GM19351 (cell line): ENCODE measurements around the gene KRT71.

Experiments
- ATAC-seq: cut with Tn5 transposase; IDR thresholded peaks from one replicate; pipeline ENCODE4 v1.9.1; 2021; ENCODE audit warnings: mild to moderate bottlenecking, moderate library complexity; ENCODE audit not compliant: unreplicated experiment

The KRT71 gene

DNA sequence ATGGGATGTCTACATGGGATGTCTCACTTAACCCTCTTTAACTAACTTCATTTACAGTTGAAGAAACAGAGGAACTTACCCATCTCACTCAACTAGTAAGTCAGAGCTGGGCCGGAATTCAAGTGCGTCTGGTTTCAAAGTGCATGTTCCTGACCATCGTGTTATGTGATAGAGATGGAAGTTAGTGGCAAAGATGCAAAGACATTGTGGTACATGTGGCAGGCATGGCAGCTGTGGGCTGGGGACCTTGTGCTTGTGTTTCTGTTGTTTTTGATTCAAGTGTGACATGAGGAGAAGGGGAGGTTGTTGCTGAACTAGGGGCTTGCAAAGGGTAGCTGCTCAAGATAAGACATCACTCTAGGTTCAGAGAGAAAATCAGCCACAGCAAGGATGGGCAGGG, 23.0 kb upstream of the KRT71 start:
- no peak for ATAC-seq

DNA sequence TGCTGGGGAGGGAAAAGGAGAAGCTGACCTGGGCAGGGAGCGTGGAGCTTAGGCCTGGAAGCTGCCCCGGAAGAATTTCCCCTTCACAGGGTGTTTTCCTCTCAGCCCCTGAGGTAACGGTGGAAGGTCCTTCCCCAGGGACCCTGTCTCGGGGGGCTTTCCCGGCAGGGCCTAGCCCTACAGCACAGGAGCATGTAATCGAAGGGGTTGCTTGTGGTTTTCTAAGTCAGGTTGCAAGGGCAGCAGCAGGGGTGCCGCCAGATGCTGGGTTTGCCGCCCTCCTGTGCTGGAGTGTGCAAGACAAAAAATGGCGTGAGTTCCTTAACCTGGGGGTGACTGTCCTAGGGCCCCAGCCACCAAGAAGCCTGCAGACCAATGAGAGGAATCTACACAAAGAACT, 22.3 kb upstream of the KRT71 start:
- ATAC-seq: no peak

DNA sequence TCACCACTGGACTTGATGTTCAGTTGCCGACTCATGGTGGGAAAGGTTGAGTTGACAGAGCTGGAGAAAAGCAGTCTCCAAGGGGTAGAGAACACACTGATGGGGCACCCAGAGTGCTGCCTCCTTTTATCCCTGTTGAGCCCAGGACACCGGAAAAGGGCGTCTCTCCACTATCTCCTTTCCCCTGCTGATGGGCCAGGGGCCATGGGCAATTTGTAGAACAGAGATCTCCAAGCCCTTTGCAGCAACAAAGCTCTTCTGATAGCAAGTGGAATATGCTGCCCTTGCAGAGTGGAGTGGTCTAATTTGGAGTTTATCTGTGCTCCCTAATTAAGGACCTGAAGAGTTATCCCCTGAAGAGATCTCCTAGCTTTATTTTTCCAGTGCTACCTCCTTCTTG, 20.8 kb upstream of the KRT71 start, which contains the start of gene KRT74:
KRT74 (minus strand) TSS at position 101 of the 400 bp plus-strand sequence; CDS start at position 35, 66 bp downstream.
- ATAC-seq: no peak

DNA sequence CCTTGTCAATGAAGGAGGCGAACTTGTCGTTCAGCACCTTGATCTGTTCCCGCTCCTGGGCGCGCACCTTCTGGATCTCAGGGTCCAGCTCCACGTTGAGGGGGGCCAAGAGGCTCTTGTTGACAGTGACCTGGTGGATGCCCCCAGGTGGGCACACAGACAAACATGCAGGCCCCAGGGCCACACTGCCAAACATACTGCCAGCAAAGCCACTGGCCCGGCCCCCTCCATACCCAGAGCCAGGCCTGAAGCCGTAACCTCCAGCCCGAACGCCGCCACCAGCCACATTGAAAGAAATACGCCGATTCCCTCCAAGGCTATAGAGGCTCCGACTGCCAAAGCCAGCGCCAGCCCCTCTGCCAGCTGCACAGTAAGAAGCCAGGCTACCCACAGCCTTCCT, 20.4 kb upstream of the KRT71 start:
- ATAC-seq: no peak

DNA sequence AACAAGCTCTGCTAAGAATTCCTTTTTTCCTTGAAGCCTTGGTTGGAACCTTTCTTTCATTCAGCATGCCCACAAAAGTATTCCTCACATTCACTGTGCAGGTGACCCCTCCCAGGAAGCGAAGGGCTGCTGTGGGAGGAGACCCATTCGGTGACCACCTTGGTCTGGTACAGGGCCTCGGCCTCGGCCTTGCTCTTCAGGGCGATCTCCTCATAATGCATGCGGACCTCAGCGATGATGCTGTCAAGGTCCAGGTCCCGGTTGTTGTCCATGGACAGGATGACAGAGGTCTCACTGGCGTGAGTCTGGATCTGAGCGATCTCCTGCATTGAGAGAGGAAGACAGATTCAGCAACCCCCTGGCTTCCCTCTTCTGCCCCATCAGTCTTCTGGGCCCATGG, 17.6 kb upstream of the KRT71 start:
- ATAC-seq: no peak

DNA sequence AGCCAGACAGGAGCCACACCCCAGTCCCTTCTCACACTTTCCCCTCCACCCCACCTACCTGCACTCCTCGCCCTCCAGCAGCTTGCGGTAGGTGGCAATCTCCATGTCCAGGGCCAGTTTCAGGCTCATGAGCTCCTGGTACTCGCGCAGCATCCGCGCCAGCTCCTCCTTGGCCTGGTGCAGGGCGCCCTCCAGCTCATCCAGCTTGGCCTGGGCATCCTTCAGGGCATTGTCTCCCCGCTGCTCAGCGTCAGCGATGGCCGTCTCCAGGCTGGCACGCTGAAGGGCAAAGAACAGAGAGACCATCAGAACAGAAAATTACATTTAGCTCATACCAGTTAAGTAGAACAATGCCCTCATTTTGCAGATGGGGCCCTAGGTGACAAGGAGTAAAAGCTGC, 15.2 kb upstream of the KRT71 start:
- ATAC-seq: no peak

DNA sequence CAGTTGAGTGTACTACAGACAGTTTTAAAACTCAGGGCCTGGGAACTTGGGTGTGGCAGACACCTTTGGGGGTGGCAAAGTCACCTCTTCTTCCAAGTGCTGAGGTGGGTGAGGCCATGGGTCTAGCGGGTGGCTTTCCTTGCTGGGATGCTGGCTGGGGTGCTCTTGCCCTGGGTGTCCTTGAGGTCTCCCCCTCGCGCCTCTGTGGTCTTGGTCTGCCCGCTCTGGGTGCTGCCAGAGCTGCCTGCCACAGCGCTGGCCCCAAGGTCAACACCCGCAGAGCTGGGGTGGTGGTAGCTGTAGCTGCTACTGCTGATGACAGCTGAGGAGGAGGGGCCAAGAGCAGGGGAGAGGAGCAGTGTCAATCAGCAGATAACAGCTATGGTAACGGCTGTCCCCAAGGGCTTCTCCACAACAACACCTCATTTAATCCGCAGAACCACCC, 13.9 kb upstream of the KRT71 start:
- ATAC-seq: no peak

DNA sequence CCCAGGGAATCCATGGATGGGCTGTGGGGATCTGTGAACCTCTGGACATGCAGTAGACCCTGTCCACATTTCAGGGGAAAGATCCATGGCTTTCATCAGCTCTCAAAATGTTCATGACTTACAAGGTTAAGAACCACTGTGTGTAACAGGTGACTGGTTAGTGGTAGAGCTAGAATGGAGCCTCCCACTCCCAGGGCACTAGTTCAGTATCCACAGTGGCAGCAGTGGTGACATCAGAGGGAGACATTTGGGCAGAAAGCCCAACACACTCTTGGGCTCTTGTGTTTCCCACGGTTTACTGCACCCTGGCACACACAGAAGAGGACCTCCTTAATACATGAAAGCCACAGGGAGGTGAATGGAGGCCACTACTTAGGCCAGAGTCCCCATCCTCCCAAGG, 11.6 kb upstream of the KRT71 start:
- ATAC-seq: no peak

DNA sequence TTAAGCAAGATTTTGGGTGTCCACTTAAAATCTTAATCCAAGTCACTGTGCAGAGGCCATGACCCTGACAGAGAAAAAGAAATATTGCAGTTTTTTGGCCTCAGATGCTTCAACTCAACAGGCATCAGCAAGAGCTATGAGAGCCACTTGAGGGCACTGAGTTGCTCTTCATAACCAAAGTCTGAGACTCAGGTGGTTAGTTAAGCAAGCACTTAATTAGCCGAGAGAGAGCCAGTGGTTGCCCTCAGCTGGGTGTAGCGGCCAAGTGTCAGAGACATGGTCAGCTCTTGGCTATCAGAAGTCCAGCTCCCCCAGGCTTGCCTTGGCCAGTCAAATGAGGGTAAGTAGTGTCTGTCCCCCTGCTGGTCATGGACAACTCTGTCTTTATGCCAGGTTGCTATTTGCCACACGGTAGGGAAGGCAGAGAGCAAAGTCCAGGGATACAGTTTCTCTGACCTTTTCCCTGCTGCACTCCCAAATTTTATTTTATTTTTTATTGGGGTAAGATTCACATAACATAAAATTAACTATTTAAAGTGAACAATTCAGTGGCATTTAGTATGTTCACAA, 9.0 kb upstream of the KRT71 start:
- ATAC-seq: no peak

DNA sequence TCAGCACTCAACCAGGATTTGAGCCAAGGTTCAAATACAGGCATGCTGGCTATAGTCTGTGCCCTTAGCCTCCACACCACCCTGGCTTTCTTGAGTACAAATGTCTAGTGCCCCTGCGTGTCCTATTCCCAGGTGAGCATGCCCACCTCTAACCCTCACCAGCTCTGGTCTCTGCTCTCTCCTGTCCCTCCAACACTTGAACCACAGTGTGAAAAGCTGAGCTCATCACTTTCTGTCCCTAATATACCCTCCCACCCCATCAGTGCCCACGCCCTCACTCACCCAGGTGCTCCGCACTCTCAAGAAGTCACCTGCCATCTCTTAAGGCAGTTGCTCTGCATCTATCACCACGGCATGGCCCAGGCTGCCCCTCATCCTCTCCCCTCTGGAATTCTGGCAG, 7.0 kb upstream of the KRT71 start:
- ATAC-seq: no peak

DNA sequence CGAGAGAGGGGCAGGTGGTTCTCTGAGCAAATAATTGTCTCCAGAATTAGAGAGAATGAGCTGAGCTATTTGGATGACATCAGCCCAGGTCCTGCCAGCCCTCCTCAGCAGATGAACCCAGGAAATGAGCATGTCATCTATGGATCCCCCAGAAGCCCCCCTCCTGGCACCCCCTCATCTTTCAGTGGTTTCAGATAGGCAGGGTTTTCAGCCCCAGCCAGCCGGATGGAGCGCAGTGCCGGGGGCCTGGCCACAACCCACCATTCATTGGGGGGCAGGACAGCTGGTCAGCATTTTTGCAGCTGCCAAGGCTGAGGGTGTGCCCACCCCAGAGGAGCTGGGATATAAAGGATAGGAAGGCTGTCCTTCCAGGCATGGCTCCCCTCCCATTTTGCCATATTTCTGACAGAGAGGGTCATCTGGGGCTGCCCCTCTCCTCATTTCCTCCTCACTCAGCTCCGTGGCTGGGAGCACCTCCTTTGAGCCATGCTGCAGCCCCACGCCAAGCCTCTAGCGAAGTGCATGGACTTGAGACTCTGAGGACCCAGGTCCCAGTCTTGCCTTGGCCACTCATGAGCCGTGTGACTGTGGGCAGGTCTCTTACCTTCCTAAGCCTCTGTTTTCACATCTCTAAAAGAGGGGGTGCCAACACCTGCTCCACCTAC, 6.0 kb upstream of the KRT71 start:
- no peak for ATAC-seq

DNA sequence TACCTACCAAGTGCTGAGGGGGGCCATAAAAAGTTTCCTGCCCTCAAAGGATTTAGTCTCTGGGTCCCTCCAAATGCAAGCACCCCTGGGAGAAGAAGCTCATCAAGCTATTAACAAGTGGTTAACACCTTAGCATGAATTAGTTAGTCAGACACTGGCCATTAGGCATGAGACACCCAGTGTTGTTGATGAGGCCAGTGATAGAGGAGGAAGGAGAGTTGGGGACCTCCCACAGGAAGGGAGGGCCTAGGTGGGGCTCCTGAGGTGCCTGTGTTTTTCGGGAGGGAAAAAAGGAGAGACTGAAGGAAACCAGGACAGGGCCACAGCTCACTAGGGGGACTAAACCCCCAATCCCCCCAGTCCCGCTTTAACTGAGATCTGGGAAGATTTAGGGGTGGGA, 4.5 kb upstream of the KRT71 start:
- no peak for ATAC-seq

DNA sequence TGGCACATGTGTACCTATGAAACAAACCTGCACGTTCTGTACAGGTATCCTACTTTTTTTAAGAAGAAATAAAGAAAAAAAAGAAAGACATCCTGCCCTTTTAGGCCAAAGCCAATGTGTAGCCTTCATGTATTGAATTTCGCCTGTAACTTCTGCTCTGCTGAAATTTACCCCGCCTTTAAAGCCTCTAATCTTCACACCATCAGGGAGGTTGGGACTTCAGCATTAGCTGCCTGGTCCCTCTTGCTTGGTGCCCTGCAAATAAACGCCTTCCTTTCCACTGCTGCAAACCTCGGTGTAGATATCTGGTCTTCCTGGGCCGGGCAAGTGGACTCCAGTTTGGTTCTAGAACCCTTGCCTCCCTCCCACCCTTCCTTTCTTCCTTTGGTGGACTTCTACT, 2.6 kb upstream of the KRT71 start:
- ATAC-seq: no peak

DNA sequence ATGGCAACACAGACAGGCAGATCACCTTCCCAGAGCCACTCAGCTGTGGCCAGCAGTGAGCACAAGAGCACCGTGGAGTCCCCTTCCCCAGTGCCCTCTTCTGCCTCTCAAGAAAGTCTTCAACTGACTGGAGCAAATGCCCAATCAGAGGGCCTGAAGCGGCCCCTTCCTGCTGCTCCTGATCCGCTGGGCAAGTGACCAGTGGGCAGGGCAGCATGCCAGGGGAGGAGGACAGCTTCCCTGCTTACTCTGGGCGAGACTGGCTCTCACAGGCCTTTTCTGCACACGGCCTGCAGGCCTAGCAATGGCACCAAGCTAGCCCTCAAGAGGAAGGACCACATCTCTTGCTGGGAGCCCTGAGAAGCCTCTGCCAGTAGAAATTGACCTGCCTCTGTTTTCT, 890 bp downstream of the KRT71 start:
- ATAC-seq: no peak

DNA sequence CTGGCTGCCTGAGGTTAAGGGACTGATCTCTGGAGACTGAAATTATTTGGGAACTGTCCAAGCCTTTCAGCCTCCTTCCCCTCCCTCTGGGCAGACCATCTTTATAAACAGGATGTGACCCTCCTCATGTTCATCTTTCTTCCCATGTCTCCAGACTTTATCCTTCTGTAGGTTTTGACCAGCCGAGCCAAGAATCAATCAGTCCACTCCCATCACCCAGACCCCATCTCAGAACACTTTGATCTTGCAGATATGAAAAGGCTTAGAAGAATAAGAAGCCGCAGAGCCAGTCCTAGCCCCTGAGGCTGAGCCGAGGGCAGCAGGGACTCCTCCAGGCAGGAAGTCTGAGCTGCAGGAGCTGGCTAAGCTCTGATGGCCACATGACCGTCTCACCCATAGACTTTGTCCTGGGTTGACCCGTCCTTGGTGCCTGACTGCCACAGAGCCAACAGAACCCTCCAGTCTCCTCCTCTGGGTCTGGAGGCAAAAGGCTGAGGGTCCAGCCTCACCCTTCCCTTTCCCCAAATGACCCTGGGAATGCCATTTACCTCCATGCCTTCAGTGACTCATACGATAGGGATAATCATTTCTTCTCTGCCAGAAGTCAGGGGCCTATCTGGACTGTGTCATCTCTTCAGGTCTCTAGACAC, 1.6 kb downstream of the KRT71 start:
- ATAC-seq: no peak

DNA sequence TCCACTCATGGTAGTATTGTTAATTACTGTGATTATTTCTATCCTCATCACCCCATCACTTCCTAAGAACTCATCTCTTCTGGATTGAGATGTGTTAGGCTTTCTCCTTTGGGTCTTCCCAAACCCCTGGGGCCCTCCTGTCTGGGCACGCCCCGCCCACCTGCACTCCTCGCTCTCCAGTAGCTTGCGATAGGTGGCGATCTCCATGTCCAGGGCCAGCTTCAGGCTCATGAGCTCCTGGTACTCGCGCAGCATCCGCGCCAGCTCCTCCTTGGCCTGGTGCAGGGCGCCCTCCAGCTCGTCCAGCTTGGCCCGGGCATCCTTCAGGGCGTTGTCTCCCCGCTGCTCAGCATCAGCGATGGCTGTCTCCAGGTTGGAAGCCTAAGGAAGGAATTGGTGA, 6.8 kb downstream of the KRT71 start:
- ATAC-seq: no peak

DNA sequence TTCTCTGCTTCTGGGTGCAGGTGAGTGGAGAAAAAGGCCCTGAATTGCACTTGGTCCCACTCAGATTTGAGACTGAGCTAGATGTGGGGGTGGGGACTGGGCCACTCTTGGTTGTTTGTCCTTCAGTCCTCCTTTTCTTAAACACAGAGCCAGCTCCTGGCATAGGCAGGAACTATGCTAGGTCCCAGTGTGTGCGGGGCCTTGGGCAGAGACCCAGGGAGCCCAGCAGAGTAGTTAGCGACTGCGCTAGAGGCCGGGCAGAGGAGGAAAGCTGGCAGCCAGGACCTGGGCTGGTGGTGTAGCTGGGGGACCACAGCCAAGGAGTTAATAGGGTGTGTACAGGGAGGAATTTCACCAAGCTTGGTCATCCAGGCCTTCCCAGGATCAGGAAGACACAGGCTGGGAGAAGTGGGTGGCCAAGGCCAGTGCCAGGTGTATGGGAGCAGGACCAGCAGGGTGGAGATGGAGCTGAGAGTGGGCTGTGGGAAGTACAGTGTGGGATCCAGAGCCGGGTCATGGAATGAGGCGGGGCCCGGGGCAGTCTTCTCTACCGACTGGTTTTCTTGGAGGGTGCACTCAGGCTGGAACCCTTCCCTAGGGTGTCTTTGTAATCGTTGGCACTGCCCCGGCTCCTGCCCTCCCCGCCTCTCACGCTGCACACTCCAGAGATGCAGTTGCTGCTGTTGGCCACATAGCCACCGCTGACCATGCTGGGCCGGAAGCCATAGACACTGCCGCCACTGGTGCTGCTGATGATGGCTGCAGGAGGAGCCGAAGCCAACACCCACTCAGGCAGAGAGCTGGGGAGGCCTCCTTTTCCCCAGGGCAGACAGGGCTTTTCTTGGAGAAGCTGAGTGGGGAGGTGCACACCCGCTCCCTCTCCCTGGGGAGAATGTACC, 8.7 kb downstream of the KRT71 start:
- no peak for ATAC-seq

DNA sequence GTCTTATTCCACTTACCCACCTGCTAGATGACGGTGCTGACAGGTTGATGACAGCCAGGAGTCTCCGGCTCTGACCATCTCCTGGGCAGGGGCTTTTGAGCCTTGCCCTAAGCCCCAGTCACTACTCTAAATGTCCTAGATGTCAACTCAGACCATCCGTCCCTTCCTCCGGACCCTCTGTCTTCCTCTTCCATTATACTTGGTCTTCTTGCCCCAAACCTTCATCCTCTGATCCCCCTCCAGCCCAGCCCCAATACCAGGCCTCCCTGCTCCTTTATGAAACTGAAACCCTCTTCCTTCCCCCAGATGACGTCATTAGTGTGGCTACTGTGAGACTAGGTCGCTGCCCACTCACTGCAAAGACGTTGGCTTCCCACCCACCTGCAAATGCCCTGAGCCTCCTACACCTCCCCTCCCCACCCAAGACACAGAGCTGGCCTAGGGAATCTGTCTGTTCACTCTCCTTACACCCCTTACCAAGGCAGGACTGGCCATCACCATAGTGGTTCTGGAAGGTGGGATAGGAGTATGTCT, 10.1 kb downstream of the KRT71 start:
- no peak for ATAC-seq

DNA sequence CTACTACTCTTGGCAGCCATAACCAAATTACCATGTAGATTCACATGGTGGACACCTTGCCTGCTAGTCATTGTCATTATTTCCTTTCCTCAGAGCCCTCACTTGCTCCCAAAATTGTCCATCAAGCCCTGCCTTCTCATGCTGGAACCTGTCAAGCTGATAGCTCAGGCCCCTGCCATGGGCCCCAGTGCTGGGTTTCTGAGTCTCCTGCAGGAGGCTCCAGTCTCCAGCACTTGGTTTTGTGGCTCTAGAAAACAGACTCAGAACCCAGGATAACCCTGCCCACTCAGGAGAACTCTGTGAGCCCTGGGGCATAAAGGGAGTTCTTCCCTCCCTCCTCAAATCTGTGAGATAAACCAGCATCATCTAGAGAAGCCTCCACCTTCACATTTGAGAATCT, 10.8 kb downstream of the KRT71 start:
- ATAC-seq: no peak

DNA sequence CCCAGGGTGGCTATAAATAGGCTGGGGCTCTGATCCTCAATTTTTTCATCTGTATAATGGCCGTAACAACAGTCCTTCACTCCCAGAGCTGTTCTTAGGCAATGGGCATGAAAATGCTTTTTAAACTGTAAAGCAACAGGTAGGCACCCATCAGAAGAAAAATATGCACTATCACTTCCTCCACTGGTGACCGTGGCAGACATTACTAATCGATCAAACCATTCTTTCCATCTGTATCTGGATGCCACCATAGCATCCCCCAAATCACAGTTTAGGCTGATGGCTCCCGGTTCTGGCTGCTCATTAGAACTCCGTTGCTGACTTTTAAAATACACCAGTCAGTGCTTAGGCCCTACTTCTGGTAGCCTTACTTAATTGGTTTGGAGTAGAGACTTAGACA, 11.2 kb downstream of the KRT71 start:
- ATAC-seq: no peak

DNA sequence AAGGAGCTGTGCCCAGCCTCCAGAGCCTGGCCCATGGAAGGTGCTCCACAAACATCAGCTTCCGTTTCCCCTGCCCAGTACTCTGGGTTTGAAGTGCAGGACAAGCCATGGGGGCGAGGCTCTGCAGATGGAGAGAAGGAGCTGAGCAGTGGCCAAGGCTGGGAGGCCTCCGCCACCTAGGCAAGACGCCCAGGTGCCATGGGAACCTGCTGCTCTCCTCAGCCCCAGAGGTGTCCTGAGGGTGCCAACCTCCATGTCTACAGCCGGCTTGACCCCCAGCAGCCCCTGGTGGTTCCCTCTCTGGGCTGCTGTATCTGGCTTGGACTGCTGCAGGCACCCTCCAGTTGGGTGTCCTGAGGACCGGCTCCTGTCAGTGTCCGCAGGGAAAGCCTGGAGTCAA, 12.4 kb downstream of the KRT71 start:
- ATAC-seq: no peak
